Fibroblast of lung (primary cell): Measurements from ENCODE around the gene ROPN1L.

Source experiments
- CTCF ChIP-seq, 2 donors: IDR thresholded peaks in 1 of 2; conservative IDR thresholded peaks in 1 of 2; 1 replicate in 1 of 2; 2 replicates in 1 of 2; pipeline ENCODE4 v1.5.1; 2011 to 2012; ENCODE audit warnings: low read length in 2 of 2, control low read depth in 1 of 2, inconsistent platforms in 1 of 2, low read depth in 1 of 2, mild to moderate bottlenecking in 1 of 2
- EZH2 ChIP-seq: IDR thresholded peaks from 2 replicates; pipeline ENCODE4 v1.5.1; 2012; ENCODE audit warnings: low read length, control low read depth, mild to moderate bottlenecking; ENCODE audit errors: missing control alignments

DNA sequence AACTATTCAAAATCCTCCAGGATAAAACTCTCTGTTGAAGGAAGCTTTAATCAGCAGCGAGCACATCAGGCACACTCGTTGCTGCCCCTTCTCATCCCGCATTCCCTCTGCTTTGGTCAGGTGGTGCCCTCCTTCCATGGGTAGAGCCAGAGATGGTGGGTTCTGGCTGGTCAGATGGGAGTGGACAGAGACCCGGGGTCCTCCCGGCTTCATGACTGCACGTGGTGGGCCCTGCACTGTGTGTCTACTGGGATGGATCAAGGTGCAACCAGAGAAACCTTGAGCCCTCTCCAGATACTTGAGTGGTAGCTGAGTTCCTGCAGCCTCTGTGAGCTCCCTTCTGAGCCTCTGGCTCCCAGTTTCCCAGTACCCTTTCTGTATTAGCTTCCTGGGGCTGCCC lies 36.3 kb downstream of the ROPN1L start:
- no peak for TF ChIP-seq CTCF (conservative IDR thresholded peaks at IDR 0.05 in 1 of 2, IDR thresholded peaks at IDR 0.05 in 1 of 2; ENCODE audit: low read depth in 1 of 2, low read length in 2 of 2)
- no peak for TF ChIP-seq EZH2
